ENCODE measurements around the gene LZTS2.
A peak's percentile ranks its signal among the peaks of the same experiment; 100 is the strongest.

The LZTS2 gene

GRCh38 chr10:101014966-101015581, 15.5 kb downstream of the LZTS2 start:
- no peak for DNase-seq

- no peak for DNase-seq
Observed at GRCh38 chr10:101015582-101015973, 16.0 kb downstream of the LZTS2 start.

GRCh38 chr10:101016814-101017213, 17.2 kb downstream of the LZTS2 start:
- no peak for DNase-seq

- DNase-seq = no peak
Observed at GRCh38 chr10:101018118-101018599, 18.6 kb downstream of the LZTS2 start.

GRCh38 chr10:101018600-101019439, 19.2 kb downstream of the LZTS2 start:
- peak; percentile 81 for DNase-seq

- DNase-seq = no peak
Observed at GRCh38 chr10:101019440-101019703, 19.8 kb downstream of the LZTS2 start.

GRCh38 chr10:101020427-101021075, 20.9 kb downstream of the LZTS2 start:
- no peak for DNase-seq

GRCh38 chr10:101021239-101021638, 21.6 kb downstream of the LZTS2 start:
- DNase-seq = no peak

- DNase-seq = no peak
Observed at GRCh38 chr10:101021692-101022251, 22.2 kb downstream of the LZTS2 start.

- DNase-seq = no peak
Observed at GRCh38 chr10:101022967-101023705, 23.5 kb downstream of the LZTS2 start.

- no peak for DNase-seq
Observed at GRCh38 chr10:101027106-101027720, 27.6 kb downstream of the LZTS2 start.

- no peak for DNase-seq
Observed at GRCh38 chr10:101028446-101029337, 29.1 kb downstream of the LZTS2 start.

- no peak for DNase-seq
Observed at GRCh38 chr10:101029520-101030295, 30.1 kb downstream of the LZTS2 start.

- no peak for DNase-seq
Observed at GRCh38 chr10:101030496-101031127, 31.0 kb downstream of the LZTS2 start.

- peak; percentile 98 for DNase-seq
Observed at GRCh38 chr10:101031128-101031795, 31.7 kb downstream of the LZTS2 start, which contains the start of the genes PDZD7 and SFXN3. TSS of gene PDZD7 (minus strand) at chr10:101031129. CDS start at chr10:101030219, 910 bp downstream. TSS of gene SFXN3 (plus strand) at chr10:101031234. CDS start at chr10:101034695, 3,461 bp downstream.

- DNase-seq = peak; percentile 85
Observed at GRCh38 chr10:101031796-101032636, 32.4 kb downstream of the LZTS2 start.

GRCh38 chr10:101032637-101033224, 33.1 kb downstream of the LZTS2 start:
- peak; percentile 74 for DNase-seq

GRCh38 chr10:101033276-101033675, 33.7 kb downstream of the LZTS2 start:
- no peak for DNase-seq
